ENCODE measurements around the gene TDRD7.
"Not testable (repeated sequence)": the region's sequence is repeated elsewhere in the genome, so short reads cannot be mapped to it uniquely, and the experiment has no call there.

The TDRD7 gene

DNA sequence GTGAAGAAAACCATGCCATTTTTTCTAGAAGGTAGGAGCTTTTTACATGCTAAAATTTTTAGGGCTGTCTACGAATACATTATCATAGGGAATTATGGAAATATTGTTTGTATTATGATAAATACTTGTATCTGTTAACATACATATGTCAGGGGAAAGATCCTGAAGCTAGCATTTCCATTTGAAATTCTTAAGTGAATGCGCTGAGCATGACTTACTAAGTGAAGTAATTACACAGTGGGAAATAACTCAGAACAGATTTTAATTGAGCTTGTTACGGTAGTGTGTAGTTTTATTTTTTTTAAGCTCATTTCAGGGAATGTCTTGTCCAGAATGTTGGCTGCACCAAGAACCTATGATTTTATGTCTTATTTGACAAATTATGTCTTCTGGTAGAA lies 19.1 kb downstream of the TDRD7 start:
- no peak for DNase-seq

DNA sequence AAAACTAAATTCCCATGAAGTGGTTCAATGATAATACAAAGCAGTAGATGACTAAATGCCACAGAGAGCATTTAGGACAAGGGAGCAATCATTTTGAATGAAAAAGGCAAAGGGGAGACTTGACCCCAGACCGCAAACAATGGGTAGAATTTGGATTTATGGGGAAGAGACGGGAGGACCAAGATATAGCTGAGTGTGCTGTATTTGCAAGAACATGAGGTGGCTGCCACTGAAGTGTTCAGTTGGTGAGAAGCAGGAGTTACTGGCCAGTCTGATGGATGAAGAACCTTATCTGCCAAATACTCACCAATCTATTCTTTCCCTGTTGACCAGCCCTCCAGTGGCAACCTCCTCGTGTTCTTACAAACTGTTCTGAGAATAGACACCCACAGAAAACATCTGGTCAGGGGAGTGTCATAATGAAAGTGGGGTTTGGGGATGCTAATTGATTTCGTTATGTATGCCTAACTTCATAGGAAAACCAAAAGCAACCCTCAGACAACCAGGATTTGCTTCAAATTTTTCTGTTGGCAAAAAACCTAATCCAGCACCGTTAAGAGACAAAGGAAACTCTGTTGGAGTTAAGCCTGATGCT lies 19.8 kb downstream of the TDRD7 start:
- no peak for DNase-seq

DNA sequence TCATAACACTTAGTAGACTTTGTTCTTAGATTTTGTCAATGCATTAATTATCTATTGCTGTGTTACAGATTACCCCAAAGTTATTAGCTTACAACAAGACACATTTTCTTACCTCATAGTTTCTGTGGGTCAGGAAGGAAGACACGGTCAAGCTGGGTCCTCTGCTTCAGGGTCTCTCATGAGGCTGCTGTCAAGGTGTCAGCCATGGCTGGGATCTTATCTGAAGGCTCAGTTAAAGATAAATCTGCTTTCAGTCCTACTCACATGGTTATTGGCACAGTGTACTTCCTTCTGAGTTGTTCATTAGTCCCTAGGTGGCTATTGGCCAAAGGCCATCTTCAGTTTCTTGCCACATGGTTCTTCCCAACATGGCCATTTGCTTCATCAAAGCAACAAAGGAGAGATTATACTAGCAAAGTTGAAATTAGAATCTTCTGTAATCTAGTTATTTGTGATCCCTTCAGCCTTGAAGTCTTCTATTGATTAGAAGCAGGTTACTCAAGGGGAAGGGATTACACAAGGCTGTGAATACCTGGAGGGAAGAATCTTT lies 25.2 kb downstream of the TDRD7 start:
- DNase-seq: no peak

DNA sequence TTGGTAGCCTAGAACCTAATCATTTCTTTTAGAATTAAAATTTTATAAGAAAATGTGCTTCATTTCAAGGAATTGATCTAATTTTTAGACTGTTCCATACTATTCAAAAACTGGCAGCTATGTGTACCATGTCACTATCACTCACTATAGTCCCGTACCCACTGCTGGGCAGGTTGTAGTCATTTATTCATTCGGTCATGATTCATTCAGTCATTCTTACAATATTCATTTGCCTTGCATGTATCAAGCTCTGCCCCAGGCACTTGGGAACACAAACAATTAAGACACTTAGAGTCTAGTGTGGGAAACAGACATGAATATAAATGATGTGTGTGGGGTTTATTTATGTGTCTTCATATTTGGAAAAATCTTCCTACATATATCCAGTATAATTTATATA lies 26.4 kb downstream of the TDRD7 start:
- DNase-seq: no peak

DNA sequence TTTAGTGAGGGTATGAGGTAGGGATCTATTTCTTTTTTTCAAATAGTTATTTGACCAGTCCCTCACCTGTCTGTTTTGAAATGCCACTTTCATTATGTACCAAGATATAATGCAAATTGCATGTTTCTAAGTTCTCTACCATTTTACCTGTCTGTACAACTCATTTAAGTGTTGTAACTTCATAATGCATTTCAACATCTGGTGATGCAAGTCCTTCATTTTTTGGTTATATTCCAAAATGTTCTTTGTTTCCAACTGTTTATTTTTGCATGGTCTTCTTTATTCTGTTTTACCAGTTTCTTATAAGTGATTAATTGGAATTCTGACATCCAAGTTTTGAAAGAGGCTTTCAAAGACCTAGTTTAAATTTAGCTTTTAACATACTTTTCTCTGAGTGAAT lies 26.8 kb downstream of the TDRD7 start:
- DNase-seq: no peak

DNA sequence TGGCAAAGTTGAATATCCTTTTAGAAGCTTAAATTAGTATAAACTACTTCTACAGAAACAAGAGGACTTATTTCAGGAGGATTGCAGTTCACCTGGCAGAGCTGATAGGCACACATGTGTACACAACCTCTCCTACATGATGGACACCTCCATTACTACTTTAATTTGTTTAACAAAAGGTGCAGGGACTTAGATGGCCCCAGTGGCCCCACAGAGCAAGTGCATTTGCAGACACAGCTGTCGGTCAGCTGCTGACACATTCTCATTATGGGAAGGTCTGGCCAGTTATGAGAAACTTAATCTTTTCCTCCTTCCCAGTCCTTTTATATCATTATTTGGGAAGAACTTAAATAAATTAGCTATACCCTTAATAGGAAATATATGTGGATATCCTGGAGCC lies 28.3 kb downstream of the TDRD7 start:
- no peak for DNase-seq

DNA sequence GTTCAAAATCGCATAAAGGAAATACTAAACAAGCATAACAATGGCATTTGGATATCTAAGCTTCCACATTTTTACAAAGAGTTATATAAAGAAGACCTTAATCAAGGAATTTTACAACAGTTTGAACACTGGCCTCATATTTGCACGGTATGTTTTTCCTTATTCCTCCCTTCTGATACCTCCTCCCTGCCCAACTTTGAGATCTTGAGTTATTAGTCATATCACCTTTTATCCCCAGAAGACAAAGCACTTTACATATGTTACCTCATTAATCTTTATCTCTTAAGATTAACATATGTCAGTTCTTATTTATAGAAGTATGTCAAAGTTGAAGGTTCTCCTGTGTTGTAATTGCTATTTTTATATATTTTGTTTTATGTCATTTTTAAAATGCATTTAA lies 29.8 kb downstream of the TDRD7 start:
- no peak for DNase-seq

DNA sequence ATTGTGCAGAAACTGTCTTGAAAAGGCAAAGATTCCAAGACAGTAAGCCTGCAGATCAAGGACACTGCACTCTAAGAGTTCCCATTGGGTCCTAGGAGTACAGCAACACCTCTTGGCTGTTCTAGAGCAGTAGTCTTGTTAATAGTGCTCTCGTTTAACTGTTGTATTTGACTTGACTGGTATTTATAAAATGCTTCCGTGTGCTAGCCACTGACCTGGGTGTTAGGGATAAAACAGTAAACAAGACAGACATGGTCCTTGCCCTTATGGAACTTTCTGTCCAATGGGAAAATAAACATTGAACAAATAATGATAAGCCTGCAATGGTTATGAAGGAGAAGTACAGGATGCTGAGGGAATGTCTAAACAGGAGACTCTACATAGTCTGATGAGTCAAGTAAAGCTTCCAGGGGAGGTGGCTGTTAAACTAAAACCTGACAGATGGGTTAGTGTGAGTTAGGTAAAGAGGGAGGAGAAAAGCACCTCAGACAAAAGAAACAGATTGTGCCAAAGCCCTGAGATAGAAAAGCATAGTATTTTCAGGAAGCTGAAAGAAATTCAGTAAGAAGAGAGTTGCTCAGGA lies 33.3 kb downstream of the TDRD7 start:
- no peak for DNase-seq

DNA sequence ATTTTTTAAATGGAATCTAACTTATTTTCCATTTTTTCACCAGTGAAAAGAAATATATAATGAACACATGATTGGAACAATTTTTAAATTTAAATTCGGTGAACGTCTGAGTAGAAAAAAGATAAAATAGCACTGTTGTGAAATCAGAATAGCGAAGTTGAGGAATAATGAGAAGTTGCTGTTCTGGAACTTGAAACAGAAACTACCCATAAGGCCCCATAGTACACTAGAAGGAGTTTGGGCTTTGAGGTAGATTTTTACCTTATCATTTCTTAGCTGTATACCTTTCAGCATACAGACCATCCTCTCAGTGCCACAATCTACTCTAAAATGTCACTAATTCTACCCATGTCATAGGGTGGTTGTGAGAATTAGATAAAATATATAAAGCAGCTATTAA lies 35.1 kb downstream of the TDRD7 start:
- no peak for DNase-seq

DNA sequence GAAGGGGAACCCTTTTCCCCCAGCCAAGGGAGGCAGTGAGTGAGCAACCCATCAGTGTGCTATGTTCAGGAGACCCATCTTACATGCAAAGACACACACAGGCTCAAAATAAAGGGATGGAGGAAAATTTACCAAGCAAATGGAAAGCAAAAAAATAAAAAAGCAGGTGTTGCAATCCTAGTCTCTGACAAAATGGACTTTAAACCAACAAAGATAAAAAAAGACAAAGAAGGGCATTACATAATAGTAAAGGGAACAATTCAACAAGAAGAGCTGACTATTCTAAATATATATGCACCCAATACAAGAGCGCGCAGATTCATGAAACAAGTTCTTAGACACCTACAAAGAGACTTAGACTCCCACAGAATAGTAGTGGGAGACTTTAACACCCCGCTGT lies 41.7 kb downstream of the TDRD7 start:
- not testable (repeated sequence) for DNase-seq

DNA sequence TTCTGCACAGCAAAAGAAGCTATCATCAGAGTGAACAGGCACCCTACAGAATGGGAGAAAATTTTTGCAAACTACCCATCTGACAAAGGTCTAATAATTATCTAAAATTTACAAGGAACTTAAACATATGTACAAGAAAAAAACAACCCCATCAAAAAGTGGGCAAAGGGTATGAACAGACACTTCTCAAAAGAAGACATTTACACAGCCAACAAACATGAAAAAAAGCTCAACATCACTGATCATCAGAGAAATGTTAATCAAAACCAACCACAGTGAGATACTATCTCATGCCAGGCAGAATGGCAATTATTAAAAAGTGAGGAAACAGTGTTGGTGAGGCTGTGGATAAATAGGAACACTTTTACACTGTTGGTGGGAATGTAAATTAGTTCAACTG lies 44.9 kb downstream of the TDRD7 start:
- DNase-seq: not testable (repeated sequence)

DNA sequence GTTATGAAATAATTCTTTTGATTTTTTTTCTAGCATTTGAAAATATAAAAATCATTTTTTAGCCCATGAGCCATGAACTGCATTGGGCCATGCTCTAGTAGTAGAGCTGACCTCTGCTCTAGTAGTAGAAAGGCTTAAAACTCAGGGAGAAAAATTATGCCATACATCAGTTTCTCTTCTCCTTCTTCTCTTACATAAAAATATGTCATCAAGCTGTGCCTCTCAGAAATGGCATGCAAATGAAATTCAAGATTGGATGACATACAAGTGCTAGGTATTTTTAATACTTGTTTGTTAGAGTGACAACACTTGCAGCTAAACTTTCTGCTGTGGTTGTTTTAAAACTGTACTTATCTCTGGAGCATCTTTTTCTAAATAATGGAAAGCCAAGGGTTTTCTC lies 47.4 kb downstream of the TDRD7 start:
- no peak for DNase-seq

DNA sequence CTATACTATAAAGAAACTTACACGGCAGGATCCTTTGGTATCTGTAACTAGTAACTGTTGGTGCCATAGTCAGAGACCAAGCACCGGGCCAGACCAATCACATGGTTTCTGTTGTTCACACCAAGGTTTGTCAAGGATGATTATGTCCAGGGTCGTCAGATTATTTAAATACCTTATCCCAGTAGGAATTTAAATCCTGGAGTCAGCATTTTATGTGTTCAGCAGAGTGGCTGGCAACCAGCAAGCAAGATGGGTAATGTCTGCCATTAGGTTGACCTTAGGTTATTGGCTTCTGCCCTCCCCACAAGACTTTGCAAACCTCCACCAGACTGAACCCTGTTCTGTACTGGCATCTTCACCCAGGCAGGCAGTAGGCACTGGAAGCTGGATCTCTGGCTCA lies 50.3 kb downstream of the TDRD7 start:
- DNase-seq: no peak

DNA sequence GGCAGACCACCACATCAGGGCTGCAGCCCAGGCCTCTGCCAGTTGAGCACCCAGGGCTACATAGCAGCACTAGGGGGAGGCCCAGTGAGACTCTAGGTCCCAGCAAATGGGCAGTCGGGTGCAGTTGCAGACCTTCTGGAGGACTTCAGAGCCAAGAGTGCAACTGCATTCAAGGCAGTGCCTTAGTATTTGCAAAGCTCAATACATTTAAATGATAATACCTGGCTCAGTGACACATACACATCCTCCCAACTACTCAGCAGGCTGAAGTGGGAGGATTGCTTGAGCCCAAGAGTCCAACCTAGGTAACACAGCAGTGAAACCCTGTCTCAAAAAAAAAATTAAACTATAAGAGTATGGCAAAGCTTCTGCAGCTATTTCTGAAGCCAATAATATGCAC lies 51.0 kb downstream of the TDRD7 start:
- no peak for DNase-seq

DNA sequence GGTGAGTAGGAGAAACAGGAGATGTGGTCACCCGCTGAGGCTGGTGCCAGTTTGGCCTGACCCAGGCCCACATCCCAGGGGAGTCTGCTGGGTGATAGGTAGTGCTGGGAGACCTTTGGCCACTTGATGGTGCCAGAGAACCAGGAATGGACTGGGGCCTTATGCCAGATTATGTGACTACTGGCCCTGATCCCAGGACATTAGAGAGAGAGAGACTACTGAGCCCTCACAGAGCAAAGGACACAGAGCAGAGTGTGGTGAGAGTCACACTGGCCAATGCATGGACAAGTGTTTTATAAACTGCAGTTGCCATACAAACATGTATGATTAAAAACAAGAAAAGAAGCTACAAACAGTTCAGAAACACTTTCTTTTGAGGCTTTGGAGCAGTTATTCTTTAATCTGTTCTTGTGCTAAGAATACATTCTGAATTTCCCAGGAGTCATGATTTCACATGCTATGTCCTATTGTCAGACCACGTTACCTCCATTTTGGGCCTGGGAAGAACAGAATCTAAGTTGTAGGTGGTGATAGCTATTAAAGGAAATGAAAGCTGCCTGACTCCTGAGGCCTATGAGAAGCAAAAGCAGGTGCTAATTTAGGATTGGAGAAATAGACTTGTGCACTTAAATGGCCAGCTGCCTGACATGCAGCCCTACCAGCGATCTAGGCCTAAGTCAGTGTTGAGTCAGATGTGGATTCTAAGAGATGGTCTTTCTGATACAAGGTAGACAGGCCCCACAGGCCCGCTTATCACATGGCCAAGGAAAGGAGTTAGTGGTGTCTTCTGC lies 57.0 kb downstream of the TDRD7 start:
- DNase-seq: peak; percentile 42

DNA sequence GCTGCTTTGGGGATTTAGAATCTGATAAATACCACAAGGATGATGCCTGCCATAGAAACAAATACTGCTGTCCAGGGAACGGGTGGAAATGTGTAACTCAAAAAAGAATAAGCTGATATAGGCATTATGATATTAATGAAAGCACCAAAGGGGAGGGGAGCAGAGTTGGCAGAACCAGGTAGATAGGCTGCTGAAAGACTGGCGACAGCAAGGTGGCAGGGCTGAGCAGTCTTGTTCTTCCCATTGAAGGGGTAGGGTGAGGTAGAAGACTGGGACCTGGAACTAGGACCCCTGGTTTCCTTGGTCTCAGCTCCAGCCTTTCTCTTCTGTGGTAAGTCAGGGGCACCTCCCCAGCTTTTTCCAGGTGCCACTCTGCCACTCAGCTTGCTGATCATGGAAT lies 58.2 kb downstream of the TDRD7 start:
- no peak for DNase-seq

DNA sequence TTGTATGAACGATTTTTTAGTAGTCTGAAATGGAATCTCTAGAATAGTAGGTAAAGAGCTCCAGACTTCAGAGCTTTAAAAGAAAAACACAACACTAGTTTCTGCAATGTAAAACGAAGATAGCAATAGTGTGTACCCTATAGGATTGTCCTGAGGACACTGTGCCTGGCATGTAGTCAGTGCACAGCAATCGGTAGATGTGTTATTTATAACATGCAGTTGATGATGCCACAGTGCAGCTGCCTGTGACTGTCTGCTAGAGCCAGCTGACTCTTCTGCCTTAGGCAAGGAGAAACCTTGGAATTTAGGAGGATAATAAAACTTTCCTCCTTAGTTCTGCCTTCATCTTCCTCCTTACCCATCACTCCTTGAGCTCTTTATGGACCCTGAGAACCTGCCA lies 61.8 kb downstream of the TDRD7 start:
- DNase-seq: no peak

DNA sequence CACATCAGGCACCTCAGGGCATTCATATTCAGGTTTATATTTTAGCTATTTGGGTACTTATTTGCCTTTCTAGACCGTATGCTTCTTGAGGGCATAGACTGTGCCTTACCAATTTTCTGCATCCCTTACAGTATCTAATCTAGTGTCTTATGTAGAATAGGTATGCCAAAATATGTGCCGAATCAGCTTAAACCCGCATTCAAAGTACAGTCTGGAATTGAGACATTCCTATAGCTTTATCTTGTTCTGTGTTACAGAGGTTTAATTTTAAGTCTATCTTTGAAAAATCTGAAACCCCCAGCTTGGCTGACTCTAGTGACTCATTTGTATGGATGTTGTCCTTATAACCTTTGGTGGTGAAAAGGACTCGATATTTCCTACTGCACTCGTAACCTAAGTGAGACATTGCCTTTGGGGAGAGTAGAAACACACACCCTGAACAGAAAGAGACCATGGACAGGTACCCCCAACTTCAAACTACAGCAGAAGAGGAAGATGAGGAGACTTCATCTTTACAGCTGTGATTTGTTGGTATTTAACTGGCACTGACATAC lies 62.6 kb downstream of the TDRD7 start:
- no peak for DNase-seq

DNA sequence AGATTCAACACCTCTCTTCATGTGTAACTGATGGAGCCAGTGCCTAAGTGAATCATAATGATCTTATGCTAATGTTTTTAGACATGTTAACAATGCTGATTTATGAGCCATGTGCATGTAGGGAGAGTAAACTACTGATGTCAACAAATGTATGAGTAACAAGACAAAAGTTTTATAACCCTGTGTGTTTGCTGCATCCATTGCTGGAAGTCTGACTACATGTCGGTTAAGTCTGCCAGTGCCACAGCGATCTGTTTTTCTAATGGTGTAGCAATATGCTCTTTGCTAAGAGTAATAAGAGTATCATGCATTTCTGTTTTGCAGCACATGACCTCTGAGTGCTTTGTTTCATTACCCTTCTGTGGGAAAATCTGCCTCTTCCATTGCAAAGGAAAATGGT lies 63.2 kb downstream of the TDRD7 start:
- no peak for DNase-seq

DNA sequence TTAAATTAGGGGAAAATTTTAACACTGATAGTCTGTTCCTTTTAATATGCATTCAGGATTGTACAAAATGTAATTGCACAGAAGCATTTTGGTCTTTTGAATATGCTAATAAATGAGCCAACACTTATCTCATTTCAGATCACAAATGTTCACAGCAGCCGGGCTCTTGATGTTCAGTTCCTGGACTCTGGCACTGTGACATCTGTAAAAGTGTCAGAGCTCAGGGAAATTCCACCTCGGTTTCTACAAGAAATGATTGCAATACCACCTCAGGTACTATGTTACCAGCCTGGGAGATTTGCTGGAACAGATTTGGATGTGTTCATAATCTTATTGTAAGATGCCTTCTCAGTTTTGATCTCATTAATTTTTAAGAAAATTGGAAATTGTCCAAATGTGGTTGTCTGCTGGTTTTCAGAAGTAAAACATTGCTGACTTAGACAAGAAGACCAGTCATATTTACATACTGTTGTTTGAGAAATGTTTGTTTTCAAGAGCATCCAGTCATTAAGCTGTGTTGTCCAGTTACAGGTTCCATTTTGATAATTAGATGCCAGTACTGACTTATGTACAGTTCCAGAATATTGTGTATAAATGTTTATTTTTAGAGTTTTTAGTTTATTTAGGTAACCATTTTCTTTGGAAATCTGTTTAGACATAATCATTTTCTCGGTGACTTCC lies 66.5 kb downstream of the TDRD7 start:
- DNase-seq: no peak

DNA sequence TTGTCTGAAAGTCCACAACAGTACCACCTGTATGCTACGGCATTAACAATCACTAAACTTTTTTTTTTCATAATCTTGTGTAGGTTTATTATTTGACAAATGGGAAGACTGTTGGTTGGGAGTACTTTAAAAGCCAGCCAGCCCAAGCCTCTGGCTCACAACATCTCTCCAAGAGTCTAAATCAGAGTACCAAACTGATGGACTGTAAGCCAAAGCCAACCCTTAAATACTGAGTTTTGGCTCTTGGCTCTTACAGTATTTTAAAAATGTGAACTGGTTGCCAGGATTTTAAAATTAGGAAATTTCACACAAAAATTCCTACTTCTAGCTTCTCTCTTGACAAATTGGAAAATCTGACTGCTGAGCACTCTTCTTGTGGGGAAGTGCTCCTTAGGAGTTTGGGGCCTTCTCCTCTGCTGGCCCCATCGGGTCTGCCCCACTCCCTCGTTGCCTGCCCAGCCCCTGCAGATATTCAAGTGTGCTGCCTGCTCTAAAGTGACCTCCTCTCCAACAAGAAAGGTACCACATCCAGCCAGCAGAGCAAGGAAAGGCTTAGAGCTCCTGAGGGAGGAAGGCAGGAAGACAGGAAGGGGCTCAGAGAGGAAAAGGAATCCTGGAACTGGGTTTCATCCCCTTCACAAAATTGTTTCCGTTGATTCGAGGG lies 67.7 kb downstream of the TDRD7 start:
- no peak for DNase-seq

DNA sequence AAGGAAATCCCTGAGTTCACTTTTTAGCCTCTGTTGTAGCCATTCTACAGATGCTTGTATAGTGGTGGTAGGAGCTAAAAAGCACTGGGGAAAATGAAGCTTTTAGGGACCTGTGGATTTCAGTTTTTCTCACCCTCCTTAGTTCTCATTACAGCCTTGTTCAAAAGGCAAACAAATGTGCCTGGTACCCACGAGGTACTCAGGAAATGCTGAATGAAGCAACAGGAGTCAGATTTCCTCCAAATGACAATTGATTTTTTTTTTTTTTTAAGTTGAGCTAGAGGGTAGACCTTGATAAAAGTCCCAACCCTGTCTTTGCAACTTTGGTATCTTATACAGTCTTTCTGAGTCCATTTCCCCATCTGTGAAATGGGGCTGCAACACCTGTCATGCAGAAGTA lies 68.3 kb downstream of the TDRD7 start:
- DNase-seq: no peak

DNA sequence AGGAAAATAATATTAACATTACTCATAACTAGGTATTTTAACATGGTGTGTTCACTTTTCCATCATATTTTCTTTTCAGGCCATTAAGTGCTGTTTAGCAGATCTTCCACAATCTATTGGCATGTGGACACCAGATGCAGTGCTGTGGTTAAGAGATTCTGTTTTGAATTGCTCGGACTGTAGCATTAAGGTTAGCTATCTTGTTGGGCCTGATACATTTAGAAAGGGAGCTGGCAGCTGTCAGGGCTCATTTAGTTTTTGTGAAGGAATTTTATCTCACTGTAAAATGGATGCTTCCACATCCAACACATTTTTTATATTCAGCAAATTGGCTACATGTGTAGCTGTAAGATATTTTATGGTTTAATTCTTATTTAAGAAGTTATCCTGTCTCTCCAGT lies 68.9 kb downstream of the TDRD7 start:
- DNase-seq: no peak

Measured in NCI-H2171 (cell line).